Measurements from ENCODE around the gene KCNJ6.

DNA sequence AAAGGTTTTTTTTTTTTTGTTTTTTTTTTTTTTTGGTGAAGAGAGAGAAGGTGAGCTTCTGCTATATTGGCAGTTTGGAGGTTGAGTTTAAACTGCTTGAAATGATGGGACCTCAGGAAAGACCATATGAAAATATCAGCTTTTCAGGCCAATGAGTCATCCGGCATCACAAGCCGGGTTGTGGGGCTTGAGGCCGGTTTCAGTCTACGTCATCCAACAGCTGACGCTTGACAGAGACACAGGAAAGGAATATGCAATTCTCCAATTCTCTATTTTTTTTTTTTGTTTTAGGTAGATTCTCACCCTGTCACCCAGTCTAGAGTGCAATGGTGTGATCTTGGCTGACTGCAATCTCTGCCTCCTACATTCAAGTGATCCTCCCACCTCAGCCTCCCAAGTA lies 52.4 kb downstream of the KCNJ6 start:
- no peak for TF ChIP-seq POLR2A (IDR thresholded peaks at IDR 0.05; ENCODE audit: low read length)
- no peak for TF ChIP-seq GATA1 (IDR thresholded peaks at IDR 0.05; ENCODE audit: low read depth, low read length)

Measured in erythroblast (primary cell).